DND-41 (cell line): ENCODE data around the gene CACNA2D3.

ENCODE experiments used
- ATAC-seq: fragments of 200-7000 bp; cut with Tn5 transposase; 3 replicates; pipeline ENCODE4 v1.9.1; 2021; ENCODE audit warnings: low read depth; ENCODE audit not compliant: insufficient read depth
- DNase-seq: peaks from one replicate; pipeline ENCODE4 v3.0.0-alpha.2; 2020
- H2AFZ ChIP-seq: 2 replicates; pipeline ENCODE4 v1.6.0; 2012; ENCODE audit warnings: low read depth, low read length
- H3K27ac ChIP-seq: 2 replicates; pipeline ENCODE4 v1.5.1; 2012; ENCODE audit warnings: low read length, inconsistent platforms
- H3K27me3 ChIP-seq: fragments of 200-600 bp; sonication (generic); 2 replicates; pipeline ENCODE4 v1.6.0; 2012; ENCODE audit warnings: low read length, mild to moderate bottlenecking, inconsistent platforms; ENCODE audit not compliant: insufficient read depth, poor library complexity
- H3K36me3 ChIP-seq: 2 replicates; pipeline ENCODE4 v1.5.1; 2012; ENCODE audit warnings: low read length, inconsistent platforms; ENCODE audit not compliant: insufficient read depth
- H3K4me1 ChIP-seq: 2 replicates; pipeline ENCODE4 v1.5.1; 2012; ENCODE audit warnings: mild to moderate bottlenecking, low read length; ENCODE audit not compliant: insufficient read depth
- H3K4me2 ChIP-seq: 2 replicates; pipeline ENCODE4 v1.6.0; 2012; ENCODE audit warnings: mild to moderate bottlenecking, moderate library complexity, low read length, inconsistent platforms; ENCODE audit not compliant: insufficient read depth
- H3K4me3 ChIP-seq, 2 experiments: fragments of 200-600 bp in 1 of 2; shearing (Covaris generic) in 1 of 2; 2 replicates each; pipeline ENCODE4 v1.5.1; 2012 to 2016; ENCODE audit warnings: inconsistent platforms in 2 of 2, low read length in 2 of 2, mild to moderate bottlenecking in 2 of 2, low read depth in 1 of 2, moderate library complexity in 1 of 2
- H3K79me2 ChIP-seq: 2 replicates; pipeline ENCODE4 v1.6.0; 2012; ENCODE audit warnings: low read length, inconsistent platforms; ENCODE audit not compliant: insufficient read depth
- H3K9ac ChIP-seq: 2 replicates; pipeline ENCODE4 v1.6.0; 2012; ENCODE audit warnings: low read depth, mild to moderate bottlenecking, inconsistent platforms, low read length, moderate library complexity
- H3K9me3 ChIP-seq: 2 replicates; pipeline ENCODE4 v1.5.1; 2012; ENCODE audit warnings: low read length, moderate library complexity, mild to moderate bottlenecking, inconsistent platforms; ENCODE audit not compliant: insufficient read depth, severe bottlenecking
- H4K20me1 ChIP-seq: 2 replicates; pipeline ENCODE4 v1.6.0; 2012; ENCODE audit warnings: low read length; ENCODE audit not compliant: insufficient read depth
- EZH2 ChIP-seq: IDR thresholded peaks from 3 replicates; pipeline ENCODE4 v1.6.1; 2012; ENCODE audit warnings: borderline replicate concordance, low read depth, mild to moderate bottlenecking, moderate library complexity, low read length, inconsistent platforms; ENCODE audit not compliant: severe bottlenecking
- TF ChIP-seq, protein P1 (sequence below): IDR thresholded peaks from 2 replicates; pipeline ENCODE4 v1.5.1; 2012; ENCODE audit warnings: borderline replicate concordance, low read length, moderate library complexity, mild to moderate bottlenecking; ENCODE audit not compliant: poor library complexity, severe bottlenecking; ENCODE audit errors: extremely low read depth

CACNA2D3 gene

DNA sequence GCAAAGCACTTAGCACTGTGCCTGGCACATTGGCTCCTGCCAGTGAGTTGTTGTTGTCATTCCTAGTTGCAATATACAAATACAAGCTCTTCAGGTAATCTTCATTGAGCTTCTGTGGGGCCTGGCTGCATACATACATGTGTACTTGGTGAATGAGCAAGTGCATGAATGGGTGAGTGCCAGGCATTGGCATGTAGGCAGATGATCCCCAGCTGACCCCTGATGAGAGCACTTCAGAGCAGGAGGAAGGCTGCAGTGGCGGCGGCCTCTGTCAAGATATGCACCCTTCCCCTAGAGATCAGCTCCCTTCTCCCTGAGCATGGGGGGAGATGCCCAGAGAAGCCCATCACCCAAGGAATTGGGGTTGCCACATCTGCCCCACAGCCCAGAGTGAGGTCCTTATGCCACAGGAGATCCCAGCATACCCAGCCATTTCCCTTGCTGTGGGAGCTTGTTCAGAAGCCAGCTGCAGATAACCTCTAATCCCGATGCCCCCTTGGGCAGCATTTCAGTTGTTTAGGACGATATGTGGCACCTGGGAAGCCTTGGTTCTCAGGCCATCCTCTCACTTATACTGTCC is 8.8 kb downstream of the CACNA2D3 start:
- ATAC-seq, result no peak

DNA sequence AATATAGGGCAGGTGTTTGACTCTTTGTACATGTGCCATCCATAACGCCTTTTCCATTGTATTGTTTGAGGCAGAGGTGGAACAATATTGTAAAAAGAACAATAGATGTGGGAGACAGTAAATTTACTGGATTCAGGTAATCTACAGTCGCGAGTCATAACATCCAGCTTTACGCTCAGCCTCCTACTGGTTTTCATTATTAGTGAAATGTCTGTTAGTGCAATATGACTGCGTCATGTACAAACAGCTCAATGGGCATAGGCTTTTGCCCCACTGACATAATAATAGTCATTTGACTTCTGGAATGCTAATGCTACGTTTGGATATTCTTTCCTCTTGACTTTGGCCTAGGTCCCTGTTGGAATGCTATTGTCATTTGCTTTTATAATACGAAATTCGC is 9.5 kb downstream of the CACNA2D3 start:
- no peak for ATAC-seq
- DNase-seq, result no peak

More for the DNA sequence above, 8.8 kb downstream of the CACNA2D3 start:
- H3K36me3 ChIP-seq, result no peaks in the 10 kb centered on the region
- no peak overlapping the region for H3K4me2 ChIP-seq
- DNase-seq, result no peak
- H3K4me1 ChIP-seq, result no peaks in the 10 kb centered on the region
- no peak overlapping the region for H2AFZ ChIP-seq
- no peaks in the 10 kb centered on the region for H4K20me1 ChIP-seq
- no peak overlapping the region for H3K9ac ChIP-seq
- H3K9me3 ChIP-seq, result no peaks in the 10 kb centered on the region
- no peak overlapping the region for H3K4me3 ChIP-seq
- TF ChIP-seq EZH2, result no peak
- TF ChIP-seq, protein P1, sequence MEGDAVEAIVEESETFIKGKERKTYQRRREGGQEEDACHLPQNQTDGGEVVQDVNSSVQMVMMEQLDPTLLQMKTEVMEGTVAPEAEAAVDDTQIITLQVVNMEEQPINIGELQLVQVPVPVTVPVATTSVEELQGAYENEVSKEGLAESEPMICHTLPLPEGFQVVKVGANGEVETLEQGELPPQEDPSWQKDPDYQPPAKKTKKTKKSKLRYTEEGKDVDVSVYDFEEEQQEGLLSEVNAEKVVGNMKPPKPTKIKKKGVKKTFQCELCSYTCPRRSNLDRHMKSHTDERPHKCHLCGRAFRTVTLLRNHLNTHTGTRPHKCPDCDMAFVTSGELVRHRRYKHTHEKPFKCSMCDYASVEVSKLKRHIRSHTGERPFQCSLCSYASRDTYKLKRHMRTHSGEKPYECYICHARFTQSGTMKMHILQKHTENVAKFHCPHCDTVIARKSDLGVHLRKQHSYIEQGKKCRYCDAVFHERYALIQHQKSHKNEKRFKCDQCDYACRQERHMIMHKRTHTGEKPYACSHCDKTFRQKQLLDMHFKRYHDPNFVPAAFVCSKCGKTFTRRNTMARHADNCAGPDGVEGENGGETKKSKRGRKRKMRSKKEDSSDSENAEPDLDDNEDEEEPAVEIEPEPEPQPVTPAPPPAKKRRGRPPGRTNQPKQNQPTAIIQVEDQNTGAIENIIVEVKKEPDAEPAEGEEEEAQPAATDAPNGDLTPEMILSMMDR, result no peak
- no peaks in the 10 kb centered on the region for H3K79me2 ChIP-seq
- no peaks in the 10 kb centered on the region for H3K27me3 ChIP-seq
- H3K27ac ChIP-seq, result no peak overlapping the region

DNA sequence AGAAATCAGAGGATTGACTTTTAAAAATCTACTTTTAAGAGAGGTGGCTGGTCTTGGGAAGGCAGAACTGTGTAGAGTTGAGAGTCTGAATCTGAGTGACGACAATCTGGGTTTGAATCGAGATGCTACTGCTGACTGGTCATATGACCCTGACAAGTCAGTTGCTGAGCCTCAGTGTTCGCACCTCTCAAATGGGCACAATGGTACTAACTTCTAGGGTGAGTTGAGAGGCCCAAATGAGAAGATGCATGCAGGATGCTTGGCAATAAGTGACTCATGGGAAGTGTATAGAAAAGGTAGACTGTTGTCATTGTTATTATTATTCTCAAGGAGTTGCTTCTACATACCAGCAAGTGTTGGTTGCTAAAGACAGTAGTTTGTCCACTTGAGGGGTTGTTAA is 10.3 kb downstream of the CACNA2D3 start:
- H3K9ac ChIP-seq, result no peak overlapping the region
- H3K27ac ChIP-seq, result no peak overlapping the region
- H3K79me2 ChIP-seq, result no peaks in the 10 kb centered on the region
- H2AFZ ChIP-seq, result no peak overlapping the region
- no peaks in the 10 kb centered on the region for H3K27me3 ChIP-seq
- H3K36me3 ChIP-seq, result no peaks in the 10 kb centered on the region
- TF ChIP-seq EZH2, result no peak
- TF ChIP-seq, protein P1, result no peak
- no peaks in the 10 kb centered on the region for H4K20me1 ChIP-seq
- no peaks in the 10 kb centered on the region for H3K9me3 ChIP-seq
- no peak overlapping the region for H3K4me2 ChIP-seq
- no peak for DNase-seq
- H3K4me1 ChIP-seq, result no peaks in the 10 kb centered on the region
- H3K4me3 ChIP-seq, result no peak overlapping the region
- no peak for ATAC-seq

More for the DNA sequence above, 9.5 kb downstream of the CACNA2D3 start:
- Histone ChIP-seq H3K9me3 (no peaks in the 10 kb centered on the region), H3K36me3 (no peaks in the 10 kb centered on the region), H3K79me2 (no peaks in the 10 kb centered on the region), H2AFZ (no peak overlapping the region), H3K27ac (no peak overlapping the region), H4K20me1 (no peaks in the 10 kb centered on the region), H3K4me3 (no peak overlapping the region), H3K27me3 (no peaks in the 10 kb centered on the region), H3K4me1 (no peaks in the 10 kb centered on the region), H3K4me2 (no peak overlapping the region), H3K9ac (no peak overlapping the region)
- TF ChIP-seq, protein P1, result no peak
- TF ChIP-seq EZH2, result no peak
